Endothelial cell of umbilical vein (primary cell): ENCODE data around the gene HMBS.

Experiments
- CTCF ChIP-seq, 2 donors: IDR thresholded peaks; 1 replicate in 1 of 2; 2 replicates in 1 of 2; pipeline ENCODE4 v1.5.1; 2011; ENCODE audit warnings: low read length in 2 of 2, mild to moderate bottlenecking in 2 of 2, moderate library complexity in 2 of 2, control low read depth in 1 of 2, inconsistent platforms in 1 of 2, low read depth in 1 of 2; ENCODE audit not compliant: insufficient read depth in 1 of 2; ENCODE audit errors: extremely low read depth in 1 of 2
- EZH2 ChIP-seq: IDR thresholded peaks from 2 replicates; pipeline ENCODE4 v1.6.1; 2012; ENCODE audit warnings: borderline replicate concordance, low read depth, mild to moderate bottlenecking, moderate library complexity, low read length, inconsistent platforms; ENCODE audit not compliant: severe bottlenecking
- MAX ChIP-seq: IDR thresholded peaks from 2 replicates; pipeline ENCODE4 v1.6.1; 2011; ENCODE audit not compliant: insufficient read depth, insufficient read length
- MYC ChIP-seq: IDR thresholded peaks from one replicate; pipeline ENCODE4 v1.6.1; 2011; ENCODE audit warnings: mild to moderate bottlenecking, low read depth, low read length
- POLR2A ChIP-seq: IDR thresholded peaks from 2 replicates; pipeline ENCODE4 v1.6.1; 2012; ENCODE audit warnings: low read depth, mild to moderate bottlenecking, control low read depth, low read length
- POLR2AphosphoS5 ChIP-seq: IDR thresholded peaks from 2 replicates; pipeline ENCODE4 v1.6.1; 2012; ENCODE audit warnings: low read depth, mild to moderate bottlenecking, control low read depth, low read length, moderate library complexity; ENCODE audit not compliant: insufficient read depth

- no peak for TF ChIP-seq CTCF (IDR thresholded peaks at IDR 0.05; ENCODE audit: extremely low read depth in 1 of 2, insufficient read depth in 1 of 2, low read depth in 1 of 2, low read length in 2 of 2)
- TF ChIP-seq POLR2AphosphoS5, result no peak
- TF ChIP-seq POLR2A, result no peak
- no peak for TF ChIP-seq MYC
- TF ChIP-seq EZH2, result no peak
- TF ChIP-seq MAX, result no peak
Measured at GRCh38 chr11:119051440-119052162, 33.1 kb upstream of the HMBS start.
